ENCODE measurements around the gene MARCHF10. TPM values are rescaled to one million over a fixed set of nuclear protein-coding genes. Genes with fewer than 3 reads are reported as not detected.

The MARCHF10 gene
- total and polyA plus RNA-seq, 9 of the 15 experiments (the other 6 are each of a cell fraction or from before 2014, with no cell fraction given): not detected

DNA sequence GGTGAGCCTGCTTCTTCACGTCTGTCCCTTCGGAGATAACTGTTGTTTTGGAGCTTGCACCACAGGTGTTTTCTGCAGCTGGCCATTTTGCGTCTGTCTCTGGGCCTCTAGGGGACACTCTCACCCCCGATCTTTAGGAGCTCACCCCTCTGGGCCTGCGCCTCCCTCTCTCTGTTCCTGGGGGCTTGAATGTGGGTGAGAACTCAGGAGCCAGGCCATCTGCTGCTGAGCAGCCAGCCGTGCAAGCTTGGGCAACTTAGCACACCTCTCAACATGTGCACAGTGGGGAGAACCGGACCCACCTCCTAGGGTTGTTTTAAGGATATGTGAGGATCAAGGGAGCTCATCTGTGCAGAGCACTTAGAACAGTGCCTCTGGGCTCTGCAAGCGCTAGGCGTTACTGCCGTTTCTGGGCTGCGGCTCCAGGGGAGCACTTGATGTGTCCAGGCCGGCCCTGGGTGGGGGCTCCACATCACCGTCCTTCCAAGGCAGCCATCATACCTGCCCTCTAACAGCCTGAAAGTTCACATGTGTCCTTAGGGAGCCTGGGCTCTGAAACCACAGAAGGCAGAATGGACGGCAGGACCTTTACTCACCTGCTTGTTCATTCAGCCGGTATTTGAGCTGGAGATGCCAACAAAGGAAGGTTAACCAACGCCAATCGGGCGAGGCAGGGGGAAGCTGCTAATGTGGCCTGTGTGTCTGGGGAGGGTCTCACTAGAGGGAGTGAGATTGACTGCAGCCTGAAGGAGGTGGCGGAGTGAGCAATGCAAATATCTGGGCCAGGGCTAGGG, 114.3 kb downstream of the MARCHF10 start (continued):
- TF ChIP-seq, protein P1, sequence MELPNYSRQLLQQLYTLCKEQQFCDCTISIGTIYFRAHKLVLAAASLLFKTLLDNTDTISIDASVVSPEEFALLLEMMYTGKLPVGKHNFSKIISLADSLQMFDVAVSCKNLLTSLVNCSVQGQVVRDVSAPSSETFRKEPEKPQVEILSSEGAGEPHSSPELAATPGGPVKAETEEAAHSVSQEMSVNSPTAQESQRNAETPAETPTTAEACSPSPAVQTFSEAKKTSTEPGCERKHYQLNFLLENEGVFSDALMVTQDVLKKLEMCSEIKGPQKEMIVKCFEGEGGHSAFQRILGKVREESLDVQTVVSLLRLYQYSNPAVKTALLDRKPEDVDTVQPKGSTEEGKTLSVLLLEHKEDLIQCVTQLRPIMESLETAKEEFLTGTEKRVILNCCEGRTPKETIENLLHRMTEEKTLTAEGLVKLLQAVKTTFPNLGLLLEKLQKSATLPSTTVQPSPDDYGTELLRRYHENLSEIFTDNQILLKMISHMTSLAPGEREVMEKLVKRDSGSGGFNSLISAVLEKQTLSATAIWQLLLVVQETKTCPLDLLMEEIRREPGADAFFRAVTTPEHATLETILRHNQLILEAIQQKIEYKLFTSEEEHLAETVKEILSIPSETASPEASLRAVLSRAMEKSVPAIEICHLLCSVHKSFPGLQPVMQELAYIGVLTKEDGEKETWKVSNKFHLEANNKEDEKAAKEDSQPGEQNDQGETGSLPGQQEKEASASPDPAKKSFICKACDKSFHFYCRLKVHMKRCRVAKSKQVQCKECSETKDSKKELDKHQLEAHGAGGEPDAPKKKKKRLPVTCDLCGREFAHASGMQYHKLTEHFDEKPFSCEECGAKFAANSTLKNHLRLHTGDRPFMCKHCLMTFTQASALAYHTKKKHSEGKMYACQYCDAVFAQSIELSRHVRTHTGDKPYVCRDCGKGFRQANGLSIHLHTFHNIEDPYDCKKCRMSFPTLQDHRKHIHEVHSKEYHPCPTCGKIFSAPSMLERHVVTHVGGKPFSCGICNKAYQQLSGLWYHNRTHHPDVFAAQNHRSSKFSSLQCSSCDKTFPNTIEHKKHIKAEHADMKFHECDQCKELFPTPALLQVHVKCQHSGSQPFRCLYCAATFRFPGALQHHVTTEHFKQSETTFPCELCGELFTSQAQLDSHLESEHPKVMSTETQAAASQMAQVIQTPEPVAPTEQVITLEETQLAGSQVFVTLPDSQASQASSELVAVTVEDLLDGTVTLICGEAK (IDR thresholded peaks at IDR 0.05): no peak
- TF ChIP-seq, protein P1 (CRISPR knock-in tag; IDR thresholded peaks at IDR 0.05): no peak
- no peak for TF ChIP-seq PURB (CRISPR knock-in tag; IDR thresholded peaks at IDR 0.05; ENCODE audit: low read depth)
- TF ChIP-seq, protein P2, sequence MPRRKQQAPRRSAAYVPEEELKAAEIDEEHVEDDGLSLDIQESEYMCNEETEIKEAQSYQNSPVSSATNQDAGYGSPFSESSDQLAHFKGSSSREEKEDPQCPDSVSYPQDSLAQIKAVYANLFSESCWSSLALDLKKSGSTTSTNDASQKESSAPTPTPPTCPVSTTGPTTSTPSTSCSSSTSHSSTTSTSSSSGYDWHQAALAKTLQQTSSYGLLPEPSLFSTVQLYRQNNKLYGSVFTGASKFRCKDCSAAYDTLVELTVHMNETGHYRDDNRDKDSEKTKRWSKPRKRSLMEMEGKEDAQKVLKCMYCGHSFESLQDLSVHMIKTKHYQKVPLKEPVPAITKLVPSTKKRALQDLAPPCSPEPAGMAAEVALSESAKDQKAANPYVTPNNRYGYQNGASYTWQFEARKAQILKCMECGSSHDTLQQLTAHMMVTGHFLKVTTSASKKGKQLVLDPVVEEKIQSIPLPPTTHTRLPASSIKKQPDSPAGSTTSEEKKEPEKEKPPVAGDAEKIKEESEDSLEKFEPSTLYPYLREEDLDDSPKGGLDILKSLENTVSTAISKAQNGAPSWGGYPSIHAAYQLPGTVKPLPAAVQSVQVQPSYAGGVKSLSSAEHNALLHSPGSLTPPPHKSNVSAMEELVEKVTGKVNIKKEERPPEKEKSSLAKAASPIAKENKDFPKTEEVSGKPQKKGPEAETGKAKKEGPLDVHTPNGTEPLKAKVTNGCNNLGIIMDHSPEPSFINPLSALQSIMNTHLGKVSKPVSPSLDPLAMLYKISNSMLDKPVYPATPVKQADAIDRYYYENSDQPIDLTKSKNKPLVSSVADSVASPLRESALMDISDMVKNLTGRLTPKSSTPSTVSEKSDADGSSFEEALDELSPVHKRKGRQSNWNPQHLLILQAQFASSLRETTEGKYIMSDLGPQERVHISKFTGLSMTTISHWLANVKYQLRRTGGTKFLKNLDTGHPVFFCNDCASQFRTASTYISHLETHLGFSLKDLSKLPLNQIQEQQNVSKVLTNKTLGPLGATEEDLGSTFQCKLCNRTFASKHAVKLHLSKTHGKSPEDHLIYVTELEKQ (CRISPR knock-in tag; IDR thresholded peaks at IDR 0.05): no peak
- TF ChIP-seq TEAD4 (IDR thresholded peaks at IDR 0.05; ENCODE audit: low read length): peak; percentile 39; the same call in 1 of the 2 replicates
- TF ChIP-seq TEAD4 (CRISPR knock-in tag; IDR thresholded peaks at IDR 0.05; ENCODE audit: borderline replicate concordance): no peak
- peak in 1 of 3 experiments; percentile 18 for TF ChIP-seq YY1 (IDR thresholded peaks at IDR 0.05; ENCODE audit: borderline replicate concordance in 1 of 3, control insufficient read depth in 1 of 3, extremely low read depth in 1 of 3, insufficient read depth in 3 of 3, insufficient read length in 1 of 3, insufficient replicate concordance in 2 of 3, low read depth in 1 of 3, low read length in 2 of 3)
- TF ChIP-seq, protein P3, sequence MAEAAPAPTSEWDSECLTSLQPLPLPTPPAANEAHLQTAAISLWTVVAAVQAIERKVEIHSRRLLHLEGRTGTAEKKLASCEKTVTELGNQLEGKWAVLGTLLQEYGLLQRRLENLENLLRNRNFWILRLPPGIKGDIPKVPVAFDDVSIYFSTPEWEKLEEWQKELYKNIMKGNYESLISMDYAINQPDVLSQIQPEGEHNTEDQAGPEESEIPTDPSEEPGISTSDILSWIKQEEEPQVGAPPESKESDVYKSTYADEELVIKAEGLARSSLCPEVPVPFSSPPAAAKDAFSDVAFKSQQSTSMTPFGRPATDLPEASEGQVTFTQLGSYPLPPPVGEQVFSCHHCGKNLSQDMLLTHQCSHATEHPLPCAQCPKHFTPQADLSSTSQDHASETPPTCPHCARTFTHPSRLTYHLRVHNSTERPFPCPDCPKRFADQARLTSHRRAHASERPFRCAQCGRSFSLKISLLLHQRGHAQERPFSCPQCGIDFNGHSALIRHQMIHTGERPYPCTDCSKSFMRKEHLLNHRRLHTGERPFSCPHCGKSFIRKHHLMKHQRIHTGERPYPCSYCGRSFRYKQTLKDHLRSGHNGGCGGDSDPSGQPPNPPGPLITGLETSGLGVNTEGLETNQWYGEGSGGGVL (CRISPR knock-in tag; IDR thresholded peaks at IDR 0.05): no peak
- no peak for TF ChIP-seq GATAD2A (IDR thresholded peaks at IDR 0.05)
- TF ChIP-seq, protein P4, sequence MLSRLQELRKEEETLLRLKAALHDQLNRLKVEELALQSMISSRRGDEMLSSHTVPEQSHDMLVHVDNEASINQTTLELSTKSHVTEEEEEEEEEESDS (CRISPR knock-in tag; IDR thresholded peaks at IDR 0.05): no peak
- TF ChIP-seq PPARD (CRISPR knock-in tag; IDR thresholded peaks at IDR 0.05): no peak

Measured in K562 (cell line).